NCI-H446 treated with DMSO at 0.1 percent for 48 hours (cell line): ENCODE results near the gene ABHD14A.

Source experiments
- DNase-seq: peaks from one replicate; lab custom pipeline; 2025; lab: John Stamatoyannopoulos, UW

Gene ABHD14A

GRCh38 chr3:51957520-51958205, 17.2 kb upstream of the ABHD14A start:
- DNase-seq, result no peak

DNA sequence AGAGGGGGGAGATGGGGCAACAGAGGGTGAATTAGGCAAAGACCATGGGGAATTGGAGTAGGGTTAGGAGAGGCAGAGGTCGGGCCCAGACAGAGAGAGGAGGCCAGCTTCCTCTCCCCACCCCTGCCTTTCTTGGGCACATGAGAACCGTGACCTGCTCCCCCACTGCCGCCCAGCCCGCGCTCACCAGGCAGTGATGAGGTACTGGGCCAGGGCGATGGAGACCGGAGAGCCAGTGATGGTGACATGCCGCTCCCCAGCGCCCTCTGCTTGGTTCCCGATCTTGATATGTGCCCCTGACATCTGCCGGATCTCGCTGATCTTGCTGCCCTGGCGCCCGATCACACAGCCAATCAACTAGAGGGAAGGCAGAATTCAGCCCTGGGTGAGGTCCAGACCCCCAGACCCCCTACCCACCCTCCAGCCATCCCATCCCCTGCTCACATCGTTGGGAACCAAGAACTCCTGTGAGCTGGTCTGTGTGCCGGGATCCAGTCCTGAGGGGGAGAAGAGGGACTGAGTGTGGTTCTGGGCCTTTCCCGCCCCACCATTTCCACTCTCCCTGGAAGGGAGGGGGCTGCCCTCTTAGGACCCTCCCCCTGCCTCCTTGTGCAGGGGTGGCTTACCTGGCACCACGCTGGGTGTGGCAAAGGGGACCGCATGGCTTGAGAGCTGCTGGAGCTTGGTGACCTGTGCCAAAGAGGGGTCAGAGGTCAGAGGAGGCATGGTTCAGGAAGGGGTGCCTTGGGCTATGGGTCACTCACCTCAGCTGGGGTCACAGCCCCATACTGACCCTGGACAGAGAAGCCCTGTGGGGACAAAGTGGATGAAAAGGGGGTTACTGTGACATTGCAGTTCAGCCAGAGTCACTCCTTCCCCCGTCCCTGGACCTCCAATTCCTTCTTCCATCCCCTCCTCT, 16.0 kb upstream of the ABHD14A start:
- DNase-seq, result no peak

DNA sequence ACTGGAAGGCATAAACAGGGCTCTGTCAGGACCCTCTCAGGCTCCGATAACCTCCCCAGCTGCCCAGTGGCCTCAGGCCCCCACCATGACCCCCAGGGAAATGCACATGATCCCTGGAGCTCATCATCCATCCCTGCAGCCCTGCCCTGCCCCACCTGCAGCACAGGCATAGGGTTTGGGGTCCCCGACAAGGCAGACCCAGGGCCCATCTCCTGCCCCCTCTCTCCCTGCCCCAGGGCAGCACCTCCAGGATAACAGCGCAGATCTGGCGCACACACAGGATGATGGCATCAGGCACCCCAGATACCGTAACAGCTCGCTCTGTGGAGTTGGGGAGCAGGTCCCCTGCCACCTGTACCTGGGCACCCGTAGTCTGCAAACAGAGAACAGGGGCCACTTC, 15.2 kb upstream of the ABHD14A start:
- no peak for DNase-seq

DNA sequence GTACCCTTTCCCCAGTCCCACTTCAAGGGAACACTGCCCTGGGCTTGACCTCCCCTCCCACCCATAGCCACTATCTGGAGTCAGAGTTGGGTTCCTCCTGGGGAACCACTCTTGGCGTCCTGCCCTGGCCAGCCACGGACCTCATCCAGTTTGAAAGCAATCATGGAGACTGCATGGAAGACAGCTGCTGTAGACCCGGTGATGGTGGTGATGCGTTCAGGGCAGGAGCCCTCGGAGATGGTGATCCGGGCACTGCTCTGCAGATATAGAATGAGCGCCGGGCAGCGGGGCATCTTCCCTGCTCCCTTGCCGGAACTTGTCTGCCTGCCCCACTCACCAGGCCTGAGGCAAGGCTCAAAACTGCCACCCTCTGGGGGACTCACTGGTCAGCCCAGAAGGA, 14.5 kb upstream of the ABHD14A start:
- no peak for DNase-seq

GRCh38 chr3:51961011-51961410, 13.9 kb upstream of the ABHD14A start:
- no peak for DNase-seq

- DNase-seq, result no peak
Observed at GRCh38 chr3:51961602-51962569, 13.0 kb upstream of the ABHD14A start.

- DNase-seq, result no peak
Observed at GRCh38 chr3:51962854-51963530, 11.9 kb upstream of the ABHD14A start.

DNA sequence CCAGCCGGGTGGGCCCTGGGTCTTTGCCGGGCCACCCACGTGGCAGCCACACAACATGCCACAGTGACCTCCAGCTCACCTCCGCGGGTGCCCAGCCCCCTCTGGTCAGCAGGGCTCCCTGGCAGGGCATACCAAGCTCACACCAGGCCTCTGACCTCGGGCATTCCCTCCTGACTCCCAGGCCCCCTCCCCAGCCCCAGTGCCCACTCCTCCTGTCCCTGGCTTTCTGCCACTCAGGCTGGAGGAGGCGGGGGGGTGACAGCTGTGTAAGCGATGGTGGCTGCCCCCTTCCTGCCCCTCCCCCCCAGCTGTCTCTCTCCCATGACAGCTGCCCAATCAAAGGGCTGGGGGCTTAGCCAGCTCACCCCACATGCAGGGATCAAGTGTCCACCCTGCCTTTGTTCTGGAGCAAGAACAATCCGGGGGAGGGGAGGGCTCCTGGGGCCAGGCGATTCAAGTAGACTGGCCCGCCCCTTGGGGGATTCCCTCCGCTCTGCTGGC, 10.9 kb upstream of the ABHD14A start:
- DNase-seq, result no peak

GRCh38 chr3:51964521-51964920, 10.3 kb upstream of the ABHD14A start:
- no peak for DNase-seq

- DNase-seq, result no peak
Observed at GRCh38 chr3:51966016-51966415, 8.8 kb upstream of the ABHD14A start.

GRCh38 chr3:51966486-51966885, 8.4 kb upstream of the ABHD14A start:
- DNase-seq, result no peak

DNA sequence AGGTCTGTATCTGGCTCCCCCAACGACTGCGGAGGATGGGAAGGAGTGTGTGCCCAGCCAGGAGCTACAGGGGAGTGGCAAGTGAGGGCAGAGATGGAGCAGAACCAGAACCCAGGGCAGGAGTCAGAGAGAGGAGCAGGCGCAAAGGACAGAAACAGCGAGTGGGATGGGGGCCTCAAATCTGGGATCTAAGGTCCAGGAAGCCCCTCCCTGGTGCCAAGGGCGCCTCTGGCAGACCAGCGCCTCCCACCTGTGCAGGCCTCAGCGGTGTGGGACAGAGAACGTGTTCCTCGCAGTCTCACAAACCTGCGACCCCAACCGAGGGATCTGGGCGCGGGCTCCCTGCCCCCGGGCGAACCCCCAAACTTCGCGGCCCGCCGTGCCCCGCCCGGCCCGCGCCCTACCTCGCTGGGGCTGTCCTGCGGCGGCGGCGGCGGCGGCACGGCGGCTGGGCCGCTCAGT, 7.9 kb upstream of the ABHD14A start:
- DNase-seq, result no peak

DNA sequence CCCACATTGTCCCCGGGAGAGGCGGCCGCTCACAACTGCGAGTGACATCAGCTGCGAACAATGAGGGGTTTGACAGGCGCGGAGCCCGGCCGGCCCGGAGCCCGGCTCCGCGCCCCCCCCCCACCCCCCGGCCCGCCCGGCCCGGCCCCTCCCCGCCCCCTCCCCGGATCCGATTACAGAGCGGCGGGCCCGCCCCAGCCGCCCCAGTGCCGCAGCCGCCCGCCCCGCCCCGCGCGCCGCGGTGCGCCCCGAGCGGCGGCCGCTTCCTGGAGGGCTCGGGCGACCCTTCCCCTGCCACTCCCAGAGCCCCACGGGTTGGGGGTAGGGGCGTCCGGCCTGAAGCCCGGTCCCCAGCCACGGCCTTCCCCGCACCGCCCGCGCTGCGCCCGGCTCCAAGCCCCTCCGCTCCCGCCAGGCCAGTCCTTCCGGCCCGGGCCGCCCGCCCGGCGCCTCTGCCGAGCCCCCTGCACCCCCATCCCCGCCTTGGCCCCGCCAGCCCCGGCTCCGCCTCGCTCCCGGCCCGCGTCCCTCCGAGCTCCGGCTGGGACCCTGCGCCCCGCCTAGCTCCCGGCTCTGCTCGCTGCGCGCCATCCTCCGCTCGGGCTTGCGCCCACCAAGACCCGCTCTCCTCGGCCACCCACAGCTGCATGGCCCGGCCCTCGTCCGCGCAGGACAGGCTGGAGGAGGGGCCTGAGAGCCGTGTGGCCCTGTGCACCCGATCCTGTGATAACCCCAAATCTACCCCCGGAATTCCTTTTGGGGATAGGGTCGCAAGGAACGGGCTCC, 7.3 kb upstream of the ABHD14A start, which contains the start of gene PCBP4:
TSS of gene PCBP4 (minus strand) at position 71 of the 786 bp plus-strand sequence. CDS start 6,214 bp downstream, outside the sequence.
- DNase-seq, result no peak

DNA sequence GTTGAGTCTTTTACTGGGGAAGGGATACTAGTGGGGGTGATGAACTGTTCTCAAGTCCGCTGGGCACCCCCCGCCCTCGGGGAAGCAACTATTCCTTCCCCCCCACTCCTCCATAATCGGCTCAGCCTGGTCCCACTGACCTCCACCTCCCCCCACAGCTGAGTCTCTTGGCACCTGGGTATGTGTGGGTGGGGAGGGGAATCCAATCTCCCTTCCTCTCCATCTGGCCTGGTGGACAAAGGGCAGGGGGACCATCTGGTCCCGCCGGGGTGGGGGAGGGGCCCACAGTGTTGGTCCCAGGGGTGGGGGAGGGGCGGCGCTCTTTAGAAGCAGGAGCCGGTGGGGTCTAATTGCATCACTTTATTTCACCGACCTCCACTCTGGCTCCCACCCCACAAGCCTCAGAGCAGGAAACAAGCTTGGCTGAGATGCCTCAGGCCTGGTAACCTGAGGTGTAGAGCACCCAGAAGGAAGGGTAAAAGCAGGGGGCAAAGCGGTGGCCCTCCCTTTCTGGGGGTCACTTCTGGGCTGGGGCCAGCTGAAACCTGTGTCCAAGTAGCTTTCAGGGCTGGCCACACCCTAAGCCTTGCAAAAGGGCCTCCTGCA, 6.6 kb upstream of the ABHD14A start:
- DNase-seq, result no peak

GRCh38 chr3:51968883-51969678, 5.8 kb upstream of the ABHD14A start:
- no peak for DNase-seq

GRCh38 chr3:51969841-51970240, 5.0 kb upstream of the ABHD14A start:
- no peak for DNase-seq

GRCh38 chr3:51970606-51971300, 4.1 kb upstream of the ABHD14A start:
- no peak for DNase-seq

DNA sequence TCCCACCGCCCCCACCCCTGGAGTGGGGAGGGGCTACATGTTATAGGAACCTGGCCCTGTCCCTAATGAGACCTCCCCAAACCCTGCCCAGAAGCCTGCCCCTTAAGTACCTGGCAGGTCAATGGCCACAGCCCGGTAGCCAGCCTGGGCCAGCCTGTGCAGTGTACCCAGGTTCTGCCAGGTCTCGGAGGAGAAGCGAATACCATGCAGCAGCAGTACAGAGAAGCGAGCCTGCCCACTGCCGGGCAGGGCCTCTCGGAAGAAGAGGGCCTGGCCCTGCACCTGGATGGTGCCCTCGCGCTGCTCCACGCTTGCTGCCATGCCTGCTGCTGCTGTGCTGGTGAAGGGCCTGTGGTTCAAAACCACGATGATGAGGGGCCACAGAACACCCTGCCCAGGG, 3.5 kb upstream of the ABHD14A start:
- no peak for DNase-seq
